GM19372 (cell line): ENCODE data around the gene FAM221A.
"Not testable (repeated sequence)": the region's sequence is repeated elsewhere in the genome, so short reads cannot be mapped to it uniquely, and the experiment has no call there.

Experiments
- ATAC-seq: cut with Tn5 transposase; IDR thresholded peaks from one replicate; pipeline ENCODE4 v1.9.1; 2021; ENCODE audit warnings: mild to moderate bottlenecking, low read depth, moderate library complexity; ENCODE audit not compliant: unreplicated experiment

Gene FAM221A

DNA sequence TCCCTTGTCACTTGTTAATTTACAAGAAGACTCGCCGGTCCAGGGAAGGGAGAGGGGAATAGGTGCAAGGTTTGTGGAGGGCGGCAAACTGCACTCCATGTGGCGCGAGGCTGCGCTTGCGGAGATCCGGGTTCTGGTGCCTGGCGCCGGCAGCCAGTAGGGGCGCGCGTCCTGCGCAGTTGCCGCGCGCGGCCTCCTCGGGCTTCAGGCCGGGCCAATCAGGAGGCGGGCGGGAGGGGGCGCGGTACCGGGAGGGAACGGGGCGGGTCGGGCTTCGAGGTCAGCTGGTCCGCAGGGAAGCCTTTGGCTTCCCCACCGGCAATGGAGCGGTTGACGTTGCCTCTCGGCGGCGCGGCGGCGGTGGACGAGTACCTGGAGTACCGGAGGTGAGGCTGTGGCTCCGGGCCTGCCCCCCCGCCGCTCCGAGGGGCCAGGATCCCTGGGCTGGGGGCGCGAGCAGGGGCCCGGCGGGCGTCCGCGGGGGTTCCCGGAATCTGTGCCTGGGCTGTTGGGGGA, at the start of gene FAM221A:
Gene FAM221A (plus strand): TSS at position 302 of the 516 bp plus-strand sequence. CDS start 20 bp downstream, at position 322.
- peak; percentile 93 for ATAC-seq

- ATAC-seq, result no peak
These were observed 46.6 kb upstream of the FAM221A start for GRCh38 chr7:23633417-23633816.

DNA sequence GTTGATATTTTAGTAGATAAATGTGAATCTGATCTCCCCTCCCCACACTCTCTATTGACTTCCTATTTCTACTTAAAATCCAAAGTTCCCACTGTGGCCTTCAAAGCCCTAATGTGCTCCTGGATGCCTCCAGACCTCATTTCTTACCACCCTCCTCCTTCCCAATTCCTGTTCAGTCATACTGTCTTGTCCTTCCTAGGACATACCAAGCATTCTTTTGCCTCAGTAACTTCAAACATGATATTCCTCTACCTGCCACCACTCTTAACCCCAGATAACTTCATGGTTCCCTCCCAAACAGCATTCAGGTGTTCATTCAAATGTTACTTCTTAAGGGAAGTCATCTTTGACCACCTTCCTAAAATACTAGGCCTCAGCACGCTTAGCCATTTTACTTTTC, 34.2 kb upstream of the FAM221A start:
- ATAC-seq, result no peak

- no peak for ATAC-seq
These were observed 26.1 kb upstream of the FAM221A start for GRCh38 chr7:23653942-23654341.

- no peak for ATAC-seq
These were observed 25.5 kb upstream of the FAM221A start for GRCh38 chr7:23654508-23654907.

- no peak for ATAC-seq
These were observed 24.6 kb upstream of the FAM221A start for GRCh38 chr7:23655433-23655832.

DNA sequence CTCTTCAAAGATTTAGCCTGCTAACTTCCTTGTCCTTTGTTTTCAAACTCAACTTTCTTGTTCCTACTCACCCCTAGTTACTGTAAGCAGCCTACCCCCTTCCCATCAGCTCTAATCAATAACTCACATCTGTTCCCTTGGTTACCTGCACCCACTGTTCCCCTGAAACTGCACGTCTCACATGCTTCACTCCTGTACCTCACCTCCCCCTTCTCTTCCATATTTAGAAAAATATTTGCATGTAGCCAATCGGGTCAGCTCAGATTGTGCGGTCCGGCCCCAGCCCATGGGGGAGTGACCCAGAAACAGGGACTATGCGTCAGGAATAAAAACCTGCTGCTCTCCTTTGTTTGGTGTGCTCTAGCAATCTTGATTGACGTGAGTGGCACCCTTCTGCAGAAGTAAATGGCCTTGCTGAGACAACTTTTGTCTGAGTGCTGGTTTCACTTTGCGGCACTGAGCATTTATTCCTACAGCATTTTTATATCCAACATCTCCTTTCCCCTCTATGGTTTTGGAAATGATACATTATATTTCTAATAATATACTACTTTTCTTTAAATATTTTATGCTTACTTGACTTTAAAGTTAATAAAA, 21.1 kb upstream of the FAM221A start:
- ATAC-seq, result no peak

DNA sequence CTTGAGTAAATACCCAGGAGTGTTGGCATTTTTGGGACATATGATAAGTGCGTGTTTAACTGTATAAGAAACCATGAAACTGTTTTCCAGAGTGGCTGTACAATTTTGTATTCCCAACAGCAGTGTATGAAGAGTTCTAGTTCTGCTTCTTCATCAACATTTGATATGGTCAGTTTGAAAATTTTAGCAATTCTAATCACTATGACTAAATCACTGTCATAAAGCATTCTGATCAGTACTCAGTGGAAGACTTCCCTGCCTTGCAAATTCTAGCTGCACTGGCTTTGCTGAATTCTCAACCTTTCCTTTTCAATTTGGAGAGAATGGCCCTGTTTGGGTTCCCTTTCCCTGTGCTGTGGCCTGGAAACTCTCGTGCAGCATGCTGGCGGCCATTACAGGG, 18.6 kb upstream of the FAM221A start:
- no peak for ATAC-seq

GRCh38 chr7:23662124-23662983, 17.6 kb upstream of the FAM221A start:
- no peak for ATAC-seq

DNA sequence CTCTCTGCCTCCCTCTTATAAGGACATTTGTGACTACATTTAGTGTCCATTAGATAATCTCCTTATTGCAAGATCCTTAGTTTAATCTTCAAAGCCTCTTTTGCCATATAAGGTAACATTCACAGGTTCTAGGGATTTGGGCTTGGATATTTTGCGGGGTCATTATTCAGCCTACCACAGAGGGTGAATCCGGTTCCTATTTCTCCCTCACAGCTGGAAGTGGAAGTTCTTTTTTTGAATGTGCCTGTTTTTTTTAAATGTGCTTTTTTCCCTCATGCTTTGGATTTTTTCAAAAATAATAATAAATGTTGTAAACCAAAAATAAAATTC, 17.1 kb upstream of the FAM221A start:
- no peak for ATAC-seq

GRCh38 chr7:23664122-23664521, 15.9 kb upstream of the FAM221A start:
- ATAC-seq, result no peak

DNA sequence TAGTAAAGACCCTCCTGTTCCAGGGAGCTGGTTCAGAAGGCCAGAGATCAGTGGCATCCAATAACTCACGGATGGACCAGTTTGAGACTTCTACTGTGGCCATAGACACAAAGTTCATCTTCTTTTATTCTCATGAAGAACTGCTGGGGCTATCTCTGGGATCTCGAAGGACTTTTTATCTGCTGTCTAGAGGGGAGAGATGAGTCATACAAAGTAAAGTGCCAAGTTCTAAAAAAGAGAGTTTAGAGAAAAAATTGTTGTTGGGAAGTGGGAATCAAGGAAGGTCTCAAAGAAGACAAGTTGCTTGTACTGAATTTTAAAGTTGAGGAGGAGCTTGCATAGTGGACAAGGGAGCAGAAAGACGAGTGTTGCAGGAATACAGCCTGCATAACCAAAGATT, 8.0 kb upstream of the FAM221A start:
- no peak for ATAC-seq

GRCh38 chr7:23680414-23681405, 711 bp downstream of the FAM221A start:
- ATAC-seq, result peak; percentile 33

DNA sequence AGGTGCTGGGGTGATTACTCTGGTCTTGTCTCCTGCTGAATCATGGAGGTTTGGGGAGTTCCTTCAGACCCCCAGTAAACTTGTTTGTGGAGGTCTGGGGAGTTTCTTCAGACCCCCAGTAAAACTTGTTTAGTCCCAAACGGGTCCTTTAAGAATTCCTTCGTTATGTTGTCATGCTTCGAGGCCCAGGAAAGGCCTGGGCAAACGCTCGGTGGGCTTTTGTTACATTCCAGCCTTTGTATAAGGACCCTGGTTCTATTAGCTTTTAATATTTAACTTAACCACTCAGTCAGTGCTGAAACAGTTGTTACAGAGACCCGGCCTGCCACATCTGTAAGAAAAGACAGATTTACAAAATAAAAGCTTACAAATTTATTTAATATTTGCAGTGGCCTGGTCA, 4.0 kb downstream of the FAM221A start:
- not testable (repeated sequence) for ATAC-seq

- ATAC-seq, result no peak
These were observed 5.7 kb downstream of the FAM221A start for GRCh38 chr7:23685731-23686130.

DNA sequence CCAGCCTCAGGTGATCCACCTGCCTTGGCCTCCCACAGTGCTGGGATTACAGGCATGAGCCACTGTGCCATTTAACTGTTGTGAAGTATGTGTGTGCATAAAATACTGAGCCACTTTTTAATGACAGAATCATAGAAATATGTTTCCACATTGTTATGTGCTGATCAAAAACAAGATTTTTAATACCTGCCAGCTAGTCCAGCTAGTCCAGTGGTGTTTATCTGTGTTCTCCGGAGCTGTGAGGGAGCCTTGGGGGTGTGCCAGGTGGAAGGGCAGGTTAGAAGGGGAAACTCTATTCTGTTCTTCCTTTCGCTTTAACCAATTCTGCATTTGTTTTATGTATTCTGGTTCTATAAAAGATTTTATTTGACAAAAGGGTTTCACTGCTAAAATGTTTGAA, 7.0 kb downstream of the FAM221A start:
- ATAC-seq, result no peak

- ATAC-seq, result no peak
These were observed 9.2 kb downstream of the FAM221A start for GRCh38 chr7:23689165-23689564.

DNA sequence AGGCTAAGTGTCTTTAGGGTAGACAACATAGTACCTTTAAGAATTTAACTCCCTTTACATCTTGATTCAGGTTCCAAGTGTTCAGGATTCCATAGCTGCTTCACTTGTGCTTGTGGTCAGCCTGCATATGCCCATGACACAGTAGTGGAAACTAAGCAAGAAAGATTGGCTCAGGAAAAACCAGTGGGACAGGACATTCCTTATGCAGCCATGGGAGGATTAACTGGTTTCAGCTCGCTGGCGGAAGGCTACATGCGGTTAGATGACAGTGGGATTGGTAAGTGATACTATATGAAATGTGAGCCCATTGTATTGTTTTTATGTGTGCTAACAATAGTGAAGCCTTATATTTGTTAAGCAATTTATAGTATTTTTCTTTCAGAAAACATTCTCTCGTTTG, 11.3 kb downstream of the FAM221A start:
- ATAC-seq, result no peak

- no peak for ATAC-seq
These were observed 13.2 kb downstream of the FAM221A start for GRCh38 chr7:23693224-23693623.

DNA sequence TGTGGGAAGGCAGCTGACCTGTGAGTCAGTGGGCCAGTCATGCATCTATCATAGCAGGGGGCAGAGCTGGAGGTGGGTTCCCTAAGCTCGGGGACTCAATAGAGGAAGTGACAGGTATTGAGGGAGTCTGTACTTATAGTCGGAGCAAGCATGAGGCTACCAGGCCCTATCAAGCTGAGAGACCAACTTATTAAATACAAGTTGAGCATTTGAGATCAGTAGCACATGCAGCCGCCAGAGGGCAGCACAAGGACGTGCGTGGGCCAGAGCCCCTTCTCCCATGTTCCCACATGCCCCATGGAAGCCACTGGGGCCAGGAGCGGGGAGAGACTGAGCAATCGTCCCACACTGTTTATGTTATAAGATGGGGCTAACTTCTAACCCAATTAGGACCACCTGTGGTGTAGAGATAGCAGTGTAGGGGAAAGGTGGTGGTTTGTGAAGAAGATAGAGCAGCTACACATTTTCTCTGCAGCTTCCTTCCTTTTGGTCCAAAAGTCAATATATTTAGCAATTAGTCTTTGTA, 17.0 kb downstream of the FAM221A start:
- peak; percentile 75 for ATAC-seq

DNA sequence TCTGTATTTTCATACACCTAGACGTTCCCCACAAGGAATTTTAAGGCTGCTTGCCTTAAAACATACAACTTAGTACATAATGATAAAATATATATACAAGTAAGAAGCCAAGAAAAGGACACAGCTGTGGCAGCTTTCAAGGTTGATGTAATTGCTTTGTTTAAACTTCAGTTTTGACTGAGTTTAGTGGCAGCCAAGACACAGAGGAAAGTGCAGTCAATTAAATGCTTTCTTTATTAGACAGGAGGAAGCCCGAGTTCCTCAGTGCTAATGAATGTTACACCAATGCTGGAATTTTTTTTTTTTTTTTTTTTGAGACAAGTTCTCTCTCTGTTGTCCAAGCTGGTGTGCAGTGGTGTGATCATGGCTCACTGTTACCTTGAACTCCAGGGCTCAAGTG, 18.8 kb downstream of the FAM221A start:
- ATAC-seq, result no peak
